Fibroblast of lung (primary cell): Measurements from ENCODE around the gene C22orf15.

ENCODE experiments used
- CTCF ChIP-seq, 2 donors: IDR thresholded peaks in 1 of 2; conservative IDR thresholded peaks in 1 of 2; 1 replicate in 1 of 2; 2 replicates in 1 of 2; pipeline ENCODE4 v1.5.1; 2011 to 2012; ENCODE audit warnings: low read length in 2 of 2, control low read depth in 1 of 2, inconsistent platforms in 1 of 2, low read depth in 1 of 2, mild to moderate bottlenecking in 1 of 2
- EZH2 ChIP-seq: IDR thresholded peaks from 2 replicates; pipeline ENCODE4 v1.5.1; 2012; ENCODE audit warnings: low read length, control low read depth, mild to moderate bottlenecking; ENCODE audit errors: missing control alignments

GRCh38 chr22:23715806-23716375, 46.9 kb upstream of the C22orf15 start:
- TF ChIP-seq EZH2 = no peak
- no peak for TF ChIP-seq CTCF (conservative IDR thresholded peaks at IDR 0.05 in 1 of 2, IDR thresholded peaks at IDR 0.05 in 1 of 2; ENCODE audit: low read depth in 1 of 2, low read length in 2 of 2)
